HepG2 (cell line): Measurements from ENCODE around the gene SIAH2. TPM values are rescaled to one million over a fixed set of nuclear protein-coding genes. Genes with fewer than 3 reads are reported as not detected.
A peak's percentile ranks its signal among the peaks of the same experiment; 100 is the strongest.

Source experiments
- CREM ChIP-seq, 2 experiments: sonication (generic) in 1 of 2; formaldehyde crosslinking in 1 of 2; IDR thresholded peaks; 2 replicates each; pipeline versions ENCODE4 v1.4.0 to v1.6.1; 2016 to 2020; ENCODE audit warnings: antibody characterized with exemption in 1 of 2, mild to moderate bottlenecking in 1 of 2, missing genetic modification reagents in 1 of 2
- FOXA1 ChIP-seq, 2 experiments: fragments of 450-650 bp in 1 of 2; sonication (generic) in 1 of 2; formaldehyde crosslinking in 1 of 2; IDR thresholded peaks; 2 replicates each; pipeline versions ENCODE4 v1.4.0 to v1.6.1; 2016 to 2020; ENCODE audit warnings: missing genetic modification reagents in 1 of 2
- FOXC1 ChIP-seq: sonication (generic); formaldehyde crosslinking; IDR thresholded peaks from 2 replicates; pipeline ENCODE4 v1.8.0; 2022; ENCODE audit warnings: mild to moderate bottlenecking, missing genetic modification reagents, borderline replicate concordance
- KLF15 ChIP-seq: sonication (generic); formaldehyde crosslinking; IDR thresholded peaks from 2 replicates; pipeline ENCODE4 v1.8.1; 2023; ENCODE audit warnings: borderline replicate concordance, mild to moderate bottlenecking, inconsistent platforms, missing genetic modification reagents, mixed read lengths
- NFE2L1 ChIP-seq: sonication (generic); formaldehyde crosslinking; IDR thresholded peaks from 2 replicates; pipeline ENCODE4 v1.4.0; 2020; ENCODE audit warnings: missing genetic modification reagents, mild to moderate bottlenecking, borderline replicate concordance
- RFX1 ChIP-seq: fragments of 450-650 bp; IDR thresholded peaks from 2 replicates; pipeline ENCODE4 v1.6.1; 2017
- RFX5 ChIP-seq: IDR thresholded peaks from 2 replicates; pipeline ENCODE4 v1.6.1; 2011; ENCODE audit warnings: low read depth, low read length, improper control_type of control experiment
- SNRNP70 ChIP-seq: fragments of 200-400 bp; formaldehyde crosslinking; IDR thresholded peaks from 2 replicates; pipeline ENCODE4 v1.6.1; 2017; ENCODE audit warnings: mild to moderate bottlenecking, low read depth, low read length, moderate library complexity
- SYNCRIP ChIP-seq: fragments of 200-400 bp; formaldehyde crosslinking; IDR thresholded peaks from 2 replicates; pipeline ENCODE4 v1.6.1; 2018; ENCODE audit warnings: mild to moderate bottlenecking, low read depth, low read length; ENCODE audit not compliant: insufficient read depth
- THAP7 ChIP-seq: sonication (generic); formaldehyde crosslinking; IDR thresholded peaks from 2 replicates; pipeline ENCODE4 v1.8.1; 2023; ENCODE audit warnings: mild to moderate bottlenecking, missing genetic modification reagents
- THAP9 ChIP-seq: sonication (generic); formaldehyde crosslinking; IDR thresholded peaks from 2 replicates; pipeline ENCODE4; 2020; ENCODE audit warnings: missing genetic modification reagents, mild to moderate bottlenecking, borderline replicate concordance
- ZBED4 ChIP-seq: sonication (generic); formaldehyde crosslinking; IDR thresholded peaks from 2 replicates; pipeline ENCODE4 v1.4.0; 2020; ENCODE audit warnings: missing genetic modification reagents, borderline replicate concordance
- ZNF17 ChIP-seq: sonication (generic); formaldehyde crosslinking; IDR thresholded peaks from 2 replicates; pipeline ENCODE4 v1.5.0; 2020; ENCODE audit warnings: mild to moderate bottlenecking, missing genetic modification reagents
- ZNF33A ChIP-seq: sonication (generic); formaldehyde crosslinking; IDR thresholded peaks from 2 replicates; pipeline ENCODE4 v1.5.1; 2020; ENCODE audit warnings: missing genetic modification reagents, mild to moderate bottlenecking, moderate library complexity, borderline replicate concordance
- ZNF788 ChIP-seq: sonication (generic); formaldehyde crosslinking; IDR thresholded peaks from 2 replicates; pipeline ENCODE4 v1.5.0; 2020; ENCODE audit warnings: mild to moderate bottlenecking, missing genetic modification reagents, borderline replicate concordance
- ZNF792 ChIP-seq: IDR thresholded peaks from 2 replicates; pipeline ENCODE4 v1.6.1; 2016
- ZUFSP ChIP-seq: sonication (generic); formaldehyde crosslinking; IDR thresholded peaks from 2 replicates; pipeline ENCODE4 v1.9.0; 2021; ENCODE audit warnings: missing genetic modification reagents, mild to moderate bottlenecking, borderline replicate concordance
- polyA plus RNA-seq, 8 experiments: library from polyadenylated mRNA; depleted of rRNA in 3 of 8; stranded (reverse) in 7 of 8; unstranded in 1 of 8; fragments of >200 nt; fragmentation: Illumina TruSeq in 4 of 8; extraction: Trizol in 4 of 8; gene quantifications; 2 replicates each; pipeline versions ENCODE4 v1.2.1 to v1.2.3, GENCODE V29; 2011 to 2016; ENCODE audit warnings: low read depth in 4 of 8, missing spikeins in 1 of 8, mixed read lengths in 1 of 8; ENCODE audit not compliant: insufficient read depth in 1 of 8
- total RNA-seq, 5 experiments: library from RNA; depleted of rRNA; stranded (reverse); fragments of >200 nt; fragmentation: Illumina TruSeq; extraction: Trizol; gene quantifications; 2 replicates each; pipeline ENCODE4 v1.2.3, GENCODE V29; 2016; ENCODE audit warnings: low read depth in 1 of 5

Gene SIAH2
- total and polyA plus RNA-seq, 2 of the 13 experiments (the other 11 are each of a cell fraction or from before 2014, with no cell fraction given) = 71.8 to 117 TPM

- TF ChIP-seq ZBED4 (CRISPR knock-in tag) = peak; percentile 76; the same call in 1 of the 2 replicates
- TF ChIP-seq ZUFSP (CRISPR knock-in tag) = no peak
- TF ChIP-seq CREM (IDR thresholded peaks at IDR 0.05) = peak; percentile 97
- no peak for TF ChIP-seq CREM (CRISPR knock-in tag; IDR thresholded peaks at IDR 0.05)
- no peak for TF ChIP-seq THAP9 (CRISPR knock-in tag)
- no peak for TF ChIP-seq FOXC1 (CRISPR knock-in tag)
- no peak for TF ChIP-seq NFE2L1 (CRISPR knock-in tag)
- TF ChIP-seq THAP7 (CRISPR knock-in tag) = no peak
- TF ChIP-seq ZNF17 (CRISPR knock-in tag) = no peak
- 0 out of 2 replicates have a peak, but pooled peaks have one; percentile 17 for TF ChIP-seq RFX5
- no peak for TF ChIP-seq KLF15 (CRISPR knock-in tag)
- TF ChIP-seq SNRNP70 = no peak
- TF ChIP-seq SYNCRIP = no peak
- TF ChIP-seq ZNF792 = 0 out of 2 replicates have a peak, but pooled peaks have one; percentile 44
- no peak for TF ChIP-seq RFX1
- TF ChIP-seq ZNF33A (CRISPR knock-in tag) = no peak
- no peak; the same call in 1 of the 2 replicates for TF ChIP-seq FOXA1 (IDR thresholded peaks at IDR 0.05)
- TF ChIP-seq FOXA1 (CRISPR knock-in tag; IDR thresholded peaks at IDR 0.05) = peak; percentile 84
- peak; percentile 58; the same call in 1 of the 2 replicates for TF ChIP-seq ZNF788 (CRISPR knock-in tag)
Observed at GRCh38 chr3:150736903-150737832, 25.8 kb downstream of the SIAH2 start (continued).
